BJ (cell line): Measurements from ENCODE around the gene PNRC2. TPM values are rescaled to one million over a fixed set of nuclear protein-coding genes. Genes with fewer than 3 reads are reported as not detected.
"Not testable (repeated sequence)": the region's sequence is repeated elsewhere in the genome, so short reads cannot be mapped to it uniquely, and the experiment has no call there.

ENCODE experiments used
- CTCF ChIA-PET: fragments of 350-600 bp; formaldehyde crosslinking; extraction: SDS; loops from one replicate; lab custom pipeline; 2021; ENCODE audit warnings: antibody characterized with exemption, inconsistent platforms; lab: Yijun Ruan, JAX
- POLR2A ChIA-PET: fragments of 300-600 bp; sonication (Branson Sonifier 250); formaldehyde crosslinking; extraction: SDS; loops from one replicate; lab custom pipeline; 2021; ENCODE audit warnings: antibody characterized with exemption; lab: Charles Lee
- DNase-seq: peaks from one replicate; pipeline ENCODE4 v3.0.0-alpha.2; 2011; ENCODE audit warnings: low read depth
- H3K27me3 ChIP-seq: 2 replicates; pipeline ENCODE4 v1.6.0; 2011; ENCODE audit warnings: low read length; ENCODE audit not compliant: control insufficient read depth, insufficient read depth
- H3K36me3 ChIP-seq: 2 replicates; pipeline ENCODE4 v1.5.1; 2011; ENCODE audit warnings: low read length; ENCODE audit not compliant: control insufficient read depth, insufficient read depth
- H3K4me3 ChIP-seq: 2 replicates; pipeline ENCODE4 v1.5.1; 2011; ENCODE audit warnings: low read depth, mild to moderate bottlenecking, control low read depth, low read length
- polyA plus RNA-seq: library from polyadenylated mRNA; depleted of rRNA; stranded (reverse); fragments of >200 nt; gene quantifications from 2 replicates; pipeline ENCODE4 v1.2.3, GENCODE V29; 2011; rRNA removed
- small RNA-seq: library from RNA; depleted of rRNA; stranded (forward); fragments of <200 nt; gene quantifications from one replicate; pipeline ENCODE3, GENCODE V24; 2012; ENCODE audit warnings: low replicate concordance, low read depth; ENCODE audit not compliant: insufficient read length
- TF ChIP-seq, protein P1 (sequence below): IDR thresholded peaks from 2 replicates; pipeline ENCODE4 v1.5.1; 2011; ENCODE audit warnings: low read depth, mild to moderate bottlenecking, control low read depth, inconsistent platforms, low read length, moderate library complexity; ENCODE audit not compliant: insufficient read depth

The PNRC2 gene
- polyA plus RNA-seq, 1 experiment, result 30.0 TPM

DNA sequence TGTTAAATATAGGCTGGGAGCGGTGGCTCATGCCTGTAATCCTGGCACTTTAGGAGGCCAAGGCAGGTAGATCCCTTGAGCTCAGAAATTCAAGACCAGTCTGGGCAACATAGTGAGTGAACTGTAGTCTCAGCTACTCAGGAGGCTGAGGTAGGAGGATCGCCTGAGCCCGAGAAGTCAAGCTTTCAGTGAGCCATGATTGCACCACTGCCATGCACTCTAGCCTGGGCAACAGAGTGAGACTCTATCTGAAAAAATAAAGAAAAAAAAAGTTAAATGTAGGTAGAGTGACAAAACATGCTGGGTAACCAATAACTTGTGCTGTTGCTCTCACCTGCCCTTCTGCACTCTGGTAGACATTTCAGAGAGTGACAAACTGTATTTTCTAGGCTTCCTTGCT, 45.5 kb downstream of the PNRC2 start:
- TF ChIP-seq, protein P1, sequence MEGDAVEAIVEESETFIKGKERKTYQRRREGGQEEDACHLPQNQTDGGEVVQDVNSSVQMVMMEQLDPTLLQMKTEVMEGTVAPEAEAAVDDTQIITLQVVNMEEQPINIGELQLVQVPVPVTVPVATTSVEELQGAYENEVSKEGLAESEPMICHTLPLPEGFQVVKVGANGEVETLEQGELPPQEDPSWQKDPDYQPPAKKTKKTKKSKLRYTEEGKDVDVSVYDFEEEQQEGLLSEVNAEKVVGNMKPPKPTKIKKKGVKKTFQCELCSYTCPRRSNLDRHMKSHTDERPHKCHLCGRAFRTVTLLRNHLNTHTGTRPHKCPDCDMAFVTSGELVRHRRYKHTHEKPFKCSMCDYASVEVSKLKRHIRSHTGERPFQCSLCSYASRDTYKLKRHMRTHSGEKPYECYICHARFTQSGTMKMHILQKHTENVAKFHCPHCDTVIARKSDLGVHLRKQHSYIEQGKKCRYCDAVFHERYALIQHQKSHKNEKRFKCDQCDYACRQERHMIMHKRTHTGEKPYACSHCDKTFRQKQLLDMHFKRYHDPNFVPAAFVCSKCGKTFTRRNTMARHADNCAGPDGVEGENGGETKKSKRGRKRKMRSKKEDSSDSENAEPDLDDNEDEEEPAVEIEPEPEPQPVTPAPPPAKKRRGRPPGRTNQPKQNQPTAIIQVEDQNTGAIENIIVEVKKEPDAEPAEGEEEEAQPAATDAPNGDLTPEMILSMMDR, result no peak
- no peaks in the 10 kb centered on the region; the same call in 1 of the 2 replicates for H3K27me3 ChIP-seq
- ChIA-PET CTCF (interaction anchor here (0.7 kb wide), 1 partner anchor 36 kb away, joined by 4 read pairs; no protein-coding TSS in a partner anchor), POLR2A (no interaction called here)
- no peak overlapping the region for H3K4me3 ChIP-seq
- no peaks in the 10 kb centered on the region for H3K36me3 ChIP-seq
- DNase-seq, result no peak

DNA sequence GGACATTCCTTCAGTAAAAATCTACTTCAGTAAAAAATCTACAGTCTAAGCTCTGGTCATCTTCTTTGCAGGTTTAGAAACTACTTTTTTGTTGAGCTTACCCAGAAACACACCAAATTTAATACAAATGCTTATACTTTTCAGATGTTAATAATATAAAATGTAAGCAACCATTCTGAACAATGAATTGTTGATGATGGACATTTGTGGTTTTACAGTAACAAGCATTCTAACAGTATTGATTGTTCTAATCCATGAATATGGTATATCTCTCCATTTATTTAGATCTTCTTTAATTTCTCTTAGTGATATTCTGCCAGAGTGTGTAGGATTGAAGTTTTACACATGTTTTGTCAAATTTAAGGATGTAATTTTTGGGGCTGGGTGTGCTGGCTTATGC, 47.5 kb downstream of the PNRC2 start:
- no peak overlapping the region for H3K4me3 ChIP-seq
- H3K27me3 ChIP-seq, result no peaks in the 10 kb centered on the region; the same call in 1 of the 2 replicates
- CTCF ChIA-PET, result interaction anchor here (1.0 kb wide), 1 partner anchor 28 kb away, joined by 3 read pairs; no protein-coding TSS in a partner anchor
- POLR2A ChIA-PET, result no interaction called here
- no peaks in the 10 kb centered on the region for H3K36me3 ChIP-seq
- TF ChIP-seq, protein P1, result no peak
- no peak for DNase-seq

DNA sequence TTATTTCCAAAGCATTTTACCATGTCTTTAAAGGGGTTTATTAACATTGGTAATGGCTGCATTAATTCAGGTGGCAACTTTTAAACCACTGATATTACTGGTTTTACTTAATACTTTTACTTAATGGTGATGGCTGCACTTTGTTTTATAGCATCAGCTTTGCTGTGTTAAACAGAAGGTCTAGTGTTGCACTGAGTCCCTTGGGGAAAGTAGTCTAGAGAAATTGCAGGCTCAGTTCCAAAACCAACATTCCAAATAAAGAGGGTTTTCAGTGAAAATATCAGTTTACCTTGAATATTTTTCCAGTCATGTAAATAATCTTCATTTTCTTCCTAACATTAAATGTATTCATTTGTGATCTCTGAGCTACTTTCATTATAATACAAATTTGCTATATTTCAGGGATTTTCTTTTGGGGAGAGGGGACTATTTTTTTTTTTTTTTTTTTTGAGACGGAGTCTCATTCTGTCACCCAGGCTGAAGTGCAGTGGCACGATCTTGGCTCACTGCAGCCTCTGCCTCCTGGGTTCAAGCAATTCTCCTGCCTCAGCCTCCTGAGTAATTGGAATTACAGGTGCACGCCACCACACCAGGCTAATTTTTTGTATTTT, 49.1 kb downstream of the PNRC2 start:
- POLR2A ChIA-PET, H3K36me3 ChIP-seq, DNase-seq, CTCF ChIA-PET, H3K4me3 ChIP-seq, H3K27me3 ChIP-seq: not testable (repeated sequence)

DNA sequence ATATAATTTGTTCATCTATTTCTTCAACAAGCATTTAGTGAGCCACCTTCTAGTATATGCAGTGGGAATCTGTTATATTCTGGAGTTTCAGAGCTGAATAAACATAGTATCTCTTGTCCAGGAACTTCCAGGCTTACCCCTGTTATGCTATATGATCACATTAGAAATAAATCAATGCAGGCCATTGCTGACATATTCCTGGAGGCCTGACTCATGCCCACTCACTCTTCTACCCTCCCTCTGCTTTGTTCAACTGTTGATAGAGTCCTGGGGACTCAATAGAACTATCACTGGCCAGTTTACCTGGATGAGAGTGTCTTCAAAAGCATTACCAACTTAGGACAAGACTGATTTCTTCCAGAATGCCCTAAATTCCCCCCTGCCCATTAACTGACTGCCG, 49.8 kb downstream of the PNRC2 start:
- DNase-seq, result no peak
- H3K4me3 ChIP-seq, result no peak overlapping the region
- no peaks in the 10 kb centered on the region; the same call in 1 of the 2 replicates for H3K27me3 ChIP-seq
- ChIA-PET CTCF (no interaction called here), POLR2A (no interaction called here)
- TF ChIP-seq, protein P1, result no peak
- H3K36me3 ChIP-seq, result no peaks in the 10 kb centered on the region

DNA sequence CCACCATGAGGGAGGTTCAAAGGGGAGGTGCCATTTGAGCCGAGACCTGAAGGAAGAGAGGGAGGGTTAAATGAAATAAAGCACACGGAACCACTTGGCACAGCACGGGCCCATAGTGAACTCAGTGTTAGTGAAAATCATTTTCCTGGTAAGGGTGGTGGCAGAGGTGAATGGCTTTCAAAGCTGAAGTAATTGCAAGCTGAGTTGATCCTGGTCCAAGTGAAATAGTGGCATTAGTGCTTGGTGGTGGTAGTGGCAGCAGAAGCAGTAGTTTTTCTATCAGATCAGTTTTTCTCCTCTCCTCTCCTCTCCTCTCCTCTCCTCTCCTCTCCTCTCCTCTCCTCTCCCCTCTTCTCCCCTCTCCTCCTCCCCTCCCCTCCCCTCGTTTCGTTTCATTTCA, 51.0 kb downstream of the PNRC2 start:
- DNase-seq, result no peak
- POLR2A ChIA-PET, result no interaction called here
- no peaks in the 10 kb centered on the region for H3K36me3 ChIP-seq
- CTCF ChIA-PET, result no interaction called here
- no peak overlapping the region for H3K4me3 ChIP-seq
- no peaks in the 10 kb centered on the region for H3K27me3 ChIP-seq
- TF ChIP-seq, protein P1, result no peak

DNA sequence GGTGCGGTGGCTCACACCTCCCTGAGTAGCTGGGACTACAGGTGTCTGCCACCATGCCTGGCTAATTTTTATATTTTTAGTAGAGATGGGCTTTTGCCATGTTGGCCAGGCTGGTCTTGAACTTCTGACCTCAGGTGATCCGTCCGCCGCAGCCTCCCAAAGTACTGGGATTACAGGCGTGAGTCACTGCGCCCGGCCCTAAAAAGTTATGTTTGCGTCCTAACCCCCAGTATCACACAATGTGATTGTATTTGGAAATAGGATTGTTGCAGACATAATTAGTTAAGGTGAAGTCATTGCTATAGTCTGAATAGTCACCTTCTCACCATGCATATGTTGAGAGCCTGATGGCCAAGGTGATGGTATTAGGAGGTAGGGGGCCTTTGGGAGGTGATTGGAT, 53.2 kb downstream of the PNRC2 start:
- H3K4me3 ChIP-seq, DNase-seq, H3K27me3 ChIP-seq, POLR2A ChIA-PET, H3K36me3 ChIP-seq: not testable (repeated sequence)
- CTCF ChIA-PET, result interaction anchor here (2.9 kb wide), 1 partner anchor 9 kb away, joined by 10 read pairs; no protein-coding TSS in a partner anchor

Small RNA genes lying within 50 kb of the gene (small RNA-seq; reads per million reads assigned to genes)
- gene MIR378F, result not detected

Other genes starting within 250 kb of the PNRC2 start
- 21.5 and 24.5 TPM in 2 replicates for gene ELOA, start 216.4 kb upstream of the PNRC2 start, polyA plus RNA-seq
- gene PITHD1, start 181.4 kb upstream of the PNRC2 start, polyA plus RNA-seq, result 33.7 and 35.2 TPM in 2 replicates
- 31.3 and 51.9 TPM in 2 replicates for gene LYPLA2, start 168.7 kb upstream of the PNRC2 start, polyA plus RNA-seq
- gene GALE, start 159.1 kb upstream of the PNRC2 start, polyA plus RNA-seq, result 23.8 and 36.1 TPM in 2 replicates
- 38.4 and 41.7 TPM in 2 replicates for gene HMGCL, start 134.4 kb upstream of the PNRC2 start, polyA plus RNA-seq
- gene FUCA1, start 91.5 kb upstream of the PNRC2 start, polyA plus RNA-seq, result 12.5 and 22.8 TPM in 2 replicates
- gene CNR2, start 46.5 kb upstream of the PNRC2 start, polyA plus RNA-seq, result not detected in 2 replicates
- gene SRSF10, start 20.5 kb downstream of the PNRC2 start, polyA plus RNA-seq, result 55.1 and 97.8 TPM in 2 replicates
- 0.01 TPM in 1 of 2 replicates, not detected in the other for gene MYOM3, start 152.3 kb downstream of the PNRC2 start, polyA plus RNA-seq
- not detected in 2 replicates for gene IL22RA1, start 183.3 kb downstream of the PNRC2 start, polyA plus RNA-seq
- gene IFNLR1, start 227.5 kb downstream of the PNRC2 start, polyA plus RNA-seq, result not detected in 2 replicates